ENCODE results near the gene CLDN7. TPM values are rescaled to one million over a fixed set of nuclear protein-coding genes. Genes with fewer than 3 reads are reported as not detected.
"Not testable (repeated sequence)": the region's sequence is repeated elsewhere in the genome, so short reads cannot be mapped to it uniquely, and the experiment has no call there.

The CLDN7 gene
- polyA plus RNA-seq, 6 donors from 2014 or later = 2.9 to 6.9 (median 4.8) TPM; not detected in 1

GRCh38 chr17:7243838-7244237 lies 18.4 kb downstream of the CLDN7 start:
- peaks cover 15 to 36% of the 10 kb centered on the region in 2 donors for H3K36me3 Mint-ChIP-seq
- not testable (repeated sequence) for H3K27me3 Mint-ChIP-seq; DNase-seq; ATAC-seq (ENCODE audit: low read depth in 2 of 2); H3K9me3 Mint-ChIP-seq
- H3K4me1 Mint-ChIP-seq = peaks cover 48 to 58% (median 51%) of the 10 kb centered on the region in 3 donors
- H3K4me3 Mint-ChIP-seq = peak overlapping the region in 7 of 8 donors; percentile 53 to 100 (median 98)
- H3K27ac Mint-ChIP-seq = peak overlapping the region in 3 of 6 donors; percentile 29 to 98 (median 95)

GRCh38 chr17:7243453-7243729 lies 18.9 kb downstream of the CLDN7 start:
- Mint-ChIP-seq H3K4me1 (peaks cover 44 to 53% (median 51%) of the 10 kb centered on the region in 3 donors), H3K36me3 (peaks cover 15 to 36% of the 10 kb centered on the region in 2 donors), H3K27me3 (no peaks in the 10 kb centered on the region), H3K9me3 (peaks cover 0 to 4% (median 0%) of the 10 kb centered on the region in 7 donors), H3K4me3 (peak overlapping the region; percentile 87 to 100 (median 98)), H3K27ac (peak overlapping the region; percentile 95 to 100 (median 98))
- DNase-seq (no peak), ATAC-seq (ENCODE audit: low read depth in 2 of 2) (no peak)

GRCh38 chr17:7242717-7243452 lies 19.4 kb downstream of the CLDN7 start:
- peaks cover 15 to 36% of the 10 kb centered on the region in 2 donors for H3K36me3 Mint-ChIP-seq
- DNase-seq (peak; percentile 93), ATAC-seq (ENCODE audit: low read depth in 2 of 2) (peak; percentile 37 to 49)
- peaks cover 0 to 4% (median 0%) of the 10 kb centered on the region in 7 donors for H3K9me3 Mint-ChIP-seq
- peak overlapping the region; percentile 98 to 100 (median 100) for H3K27ac Mint-ChIP-seq
- peaks cover 43 to 52% (median 51%) of the 10 kb centered on the region in 3 donors for H3K4me1 Mint-ChIP-seq
- H3K4me3 Mint-ChIP-seq = peak overlapping the region; percentile 87 to 100 (median 98)
- H3K27me3 Mint-ChIP-seq = no peaks in the 10 kb centered on the region

GRCh38 chr17:7241783-7242716 lies 20.2 kb downstream of the CLDN7 start, which contains the start of gene GABARAP:
TSS of gene GABARAP (minus strand) at chr17:7242449. CDS start at chr17:7242330, 119 bp downstream.
- peaks cover 15 to 38% of the 10 kb centered on the region in 2 donors for H3K36me3 Mint-ChIP-seq
- peaks cover 46 to 56% (median 55%) of the 10 kb centered on the region in 3 donors for H3K4me1 Mint-ChIP-seq
- H3K9me3 Mint-ChIP-seq = peaks cover 0 to 4% (median 0%) of the 10 kb centered on the region in 7 donors
- H3K27me3 Mint-ChIP-seq = no peaks in the 10 kb centered on the region
- peak; percentile 22 to 32 for ATAC-seq (ENCODE audit: low read depth in 2 of 2)
- peak within 1 kb of the TSS; percentile 98 to 100 (median 100) for H3K27ac Mint-ChIP-seq
- peak within 1 kb of the TSS; percentile 87 to 100 (median 98) for H3K4me3 Mint-ChIP-seq
- peak; percentile 90 for DNase-seq

- H3K27me3 Mint-ChIP-seq = no peaks in the 10 kb centered on the region
- H3K36me3 Mint-ChIP-seq = peaks cover 9 to 36% of the 10 kb centered on the region in 2 donors
- ATAC-seq (ENCODE audit: low read depth in 2 of 2) (no peak), DNase-seq (no peak)
- H3K9me3 Mint-ChIP-seq = peaks cover 0 to 4% (median 0%) of the 10 kb centered on the region in 7 donors
- peak overlapping the region; percentile 87 to 100 (median 98) for H3K4me3 Mint-ChIP-seq
- H3K4me1 Mint-ChIP-seq = peaks cover 47 to 58% (median 55%) of the 10 kb centered on the region in 3 donors
- H3K27ac Mint-ChIP-seq = peak overlapping the region in 5 of 6 donors; percentile 98 to 100 (median 100)
These were observed 21.1 kb downstream of the CLDN7 start for GRCh38 chr17:7241090-7241733.

- ATAC-seq (ENCODE audit: low read depth in 2 of 2) = peak; percentile 7 to 9
- peak; percentile 62 for DNase-seq
- H3K36me3 Mint-ChIP-seq = peaks cover 4 to 32% of the 10 kb centered on the region in 2 donors
- peak overlapping the region; percentile 87 to 100 (median 98) for H3K4me3 Mint-ChIP-seq
- H3K27ac Mint-ChIP-seq = peak overlapping the region; percentile 80 to 100 (median 98)
- H3K4me1 Mint-ChIP-seq = peaks cover 51 to 62% (median 57%) of the 10 kb centered on the region in 3 donors
- peaks cover 0 to 4% (median 0%) of the 10 kb centered on the region in 7 donors for H3K9me3 Mint-ChIP-seq
- no peaks in the 10 kb centered on the region for H3K27me3 Mint-ChIP-seq
These were observed 21.9 kb downstream of the CLDN7 start for GRCh38 chr17:7240375-7240774.

GRCh38 chr17:7239091-7240027 lies 22.9 kb downstream of the CLDN7 start, which contains the start of gene PHF23:
TSS of gene PHF23 (minus strand) at chr17:7239457. CDS start at chr17:7239279, 178 bp downstream.
- H3K36me3 Mint-ChIP-seq = peaks cover 4 to 32% of the 10 kb centered on the region in 2 donors
- ATAC-seq (ENCODE audit: low read depth in 2 of 2) (peak; percentile 59 to 61), DNase-seq (peak; percentile 93)
- H3K9me3 Mint-ChIP-seq = peaks cover 0 to 4% (median 0%) of the 10 kb centered on the region in 7 donors
- peaks cover 61 to 73% (median 65%) of the 10 kb centered on the region in 3 donors for H3K4me1 Mint-ChIP-seq
- peak within 1 kb of the TSS; percentile 91 to 100 (median 98) for H3K27ac Mint-ChIP-seq
- H3K4me3 Mint-ChIP-seq = peak within 1 kb of the TSS; percentile 87 to 100 (median 98)
- H3K27me3 Mint-ChIP-seq = no peaks in the 10 kb centered on the region

GRCh38 chr17:7238420-7239090 lies 23.7 kb downstream of the CLDN7 start:
- DNase-seq = no peak
- Mint-ChIP-seq H3K9me3 (peaks cover 0 to 4% (median 0%) of the 10 kb centered on the region in 7 donors), H3K4me1 (peaks cover 66 to 78% (median 70%) of the 10 kb centered on the region in 3 donors), H3K4me3 (peak overlapping the region; percentile 87 to 100 (median 98)), H3K27ac (peak overlapping the region; percentile 91 to 100 (median 96)), H3K27me3 (no peaks in the 10 kb centered on the region), H3K36me3 (peaks cover 4 to 32% of the 10 kb centered on the region in 2 donors)
- no peak for ATAC-seq (ENCODE audit: low read depth in 2 of 2)

- DNase-seq (peak; percentile 72), ATAC-seq (ENCODE audit: low read depth in 2 of 2) (peak; percentile 27 to 32)
- no peaks in the 10 kb centered on the region for H3K27me3 Mint-ChIP-seq
- peaks cover 0 to 4% (median 0%) of the 10 kb centered on the region in 7 donors for H3K9me3 Mint-ChIP-seq
- H3K27ac Mint-ChIP-seq = peak overlapping the region; percentile 87 to 100 (median 94)
- H3K4me1 Mint-ChIP-seq = peaks cover 68 to 79% (median 71%) of the 10 kb centered on the region in 3 donors
- peak overlapping the region; percentile 87 to 100 (median 98) for H3K4me3 Mint-ChIP-seq
- peaks cover 4 to 32% of the 10 kb centered on the region in 2 donors for H3K36me3 Mint-ChIP-seq
These were observed 24.4 kb downstream of the CLDN7 start for GRCh38 chr17:7237761-7238419.

GRCh38 chr17:7237266-7237760 lies 25.0 kb downstream of the CLDN7 start:
- Mint-ChIP-seq H3K27me3 (no peaks in the 10 kb centered on the region), H3K9me3 (no peaks in the 10 kb centered on the region), H3K4me3 (peak overlapping the region; percentile 87 to 100 (median 98)), H3K36me3 (peaks cover 4 to 30% of the 10 kb centered on the region in 2 donors), H3K4me1 (peaks cover 69 to 78% (median 73%) of the 10 kb centered on the region in 3 donors), H3K27ac (peak overlapping the region; percentile 0 to 100 (median 93))
- DNase-seq = no peak
- no peak for ATAC-seq (ENCODE audit: low read depth in 2 of 2)

GRCh38 chr17:7236808-7237207 lies 25.5 kb downstream of the CLDN7 start:
- peak overlapping the region; percentile 77 to 100 (median 97) for H3K4me3 Mint-ChIP-seq
- no peaks in the 10 kb centered on the region for H3K27me3 Mint-ChIP-seq
- no peak for DNase-seq
- H3K36me3 Mint-ChIP-seq = peaks cover under 1 to 25% of the 10 kb centered on the region in 2 donors
- H3K9me3 Mint-ChIP-seq = no peaks in the 10 kb centered on the region
- peaks cover 70 to 79% (median 73%) of the 10 kb centered on the region in 3 donors for H3K4me1 Mint-ChIP-seq
- no peak for ATAC-seq (ENCODE audit: low read depth in 2 of 2)
- peak overlapping the region in 4 of 6 donors; percentile 0 to 100 (median 95) for H3K27ac Mint-ChIP-seq

All from naive B cell (primary cell).